GM12878 (cell line): ENCODE results near the gene TMEM178A. TPM values are rescaled to one million over a fixed set of nuclear protein-coding genes. Genes with fewer than 3 reads are reported as not detected.

Experiments used
- ATAC-seq: fragments of 200-7000 bp; cut with Tn5 transposase; 3 replicates; pipeline ENCODE4 v1.9.1; 2020; ENCODE audit warnings: mild to moderate bottlenecking, moderate library complexity
- BruUV-seq: library from RNA; stranded (reverse); fragments of 400-500 nt; replicated peaks from 2 replicates; lab custom pipeline; 2021; lab: Mats Ljungman, UMichigan
- CTCF ChIA-PET: fragments of 300-600 bp; sonication (Branson Sonifier 250); formaldehyde crosslinking; extraction: SDS; loops from one replicate; lab custom pipeline; 2021; ENCODE audit warnings: inconsistent platforms; lab: Yijun Ruan, JAX
- POLR2A ChIA-PET: fragments of 350-600 bp; formaldehyde crosslinking; extraction: SDS; loops from one replicate; lab custom pipeline; 2021; ENCODE audit warnings: inconsistent platforms; lab: Charles Lee
- RAD21 ChIA-PET: fragments of 300-600 bp; sonication (Branson Sonifier 250); formaldehyde crosslinking; loops from one replicate; lab custom pipeline; 2023; ENCODE audit warnings: antibody characterized with exemption; ENCODE audit not compliant: unreplicated experiment; lab: Charles Lee
- SMC1A ChIA-PET: fragments of 300-600 bp; sonication (Branson Sonifier 250); formaldehyde crosslinking; loops from one replicate; lab custom pipeline; 2023; ENCODE audit not compliant: unreplicated experiment, uncharacterized antibody; lab: Charles Lee
- DNase-seq: peaks from one replicate; pipeline ENCODE4 v3.0.0-alpha.2; 2011; ENCODE audit warnings: low read depth, low spot score
- FAIRE-seq: peaks from 3 replicates; lab custom pipeline; 2011; peaks lifted over from hg19 to GRCh38; lab: Jason Lieb, UNC
- H2AFZ ChIP-seq: 2 replicates; pipeline ENCODE4 v1.6.0; 2011; ENCODE audit warnings: low read depth, low read length, control low read depth; ENCODE audit not compliant: control insufficient read depth
- H3K27ac ChIP-seq: 2 replicates; pipeline ENCODE4 v1.5.1; 2011; ENCODE audit warnings: control low read depth; ENCODE audit not compliant: control insufficient read depth, insufficient read depth
- H3K27me3 ChIP-seq, 2 experiments: replicated peaks in 1 of 2; 2 replicates each; pipeline versions ENCODE4 v1.6.0 to v1.6.1; 2011; ENCODE audit warnings: low read length in 1 of 2; ENCODE audit not compliant: control insufficient read depth in 2 of 2, insufficient read depth in 2 of 2
- H3K36me3 ChIP-seq, 2 experiments: 2 replicates each; pipeline ENCODE4 v1.5.1; 2011; ENCODE audit warnings: low read length in 1 of 2; ENCODE audit not compliant: control insufficient read depth in 2 of 2, insufficient read depth in 2 of 2
- H3K4me1 ChIP-seq: 2 replicates; pipeline ENCODE4 v1.6.1; 2011; ENCODE audit warnings: mild to moderate bottlenecking, low read length, moderate library complexity, mixed read lengths; ENCODE audit not compliant: control insufficient read depth, insufficient read depth
- H3K4me2 ChIP-seq: 2 replicates; pipeline ENCODE4 v1.6.0; 2011; ENCODE audit warnings: control low read depth; ENCODE audit not compliant: control insufficient read depth, insufficient read depth
- H3K4me3 ChIP-seq: fragments of 200-600 bp; sonication (generic); 2 replicates; pipeline ENCODE4 v1.5.1; 2016
- H3K79me2 ChIP-seq: 2 replicates; pipeline ENCODE4 v1.6.0; 2011; ENCODE audit warnings: low read length; ENCODE audit not compliant: control insufficient read depth, insufficient read depth
- H3K9ac ChIP-seq: 2 replicates; pipeline ENCODE4 v1.8.0; 2011; ENCODE audit warnings: low read length, control low read depth, mixed read lengths; ENCODE audit not compliant: control insufficient read depth, insufficient read depth
- H3K9me3 ChIP-seq: replicated peaks from 3 replicates; pipeline ENCODE4 v1.5.1; 2011; ENCODE audit warnings: mild to moderate bottlenecking, low read length; ENCODE audit not compliant: control insufficient read depth, insufficient read depth
- H4K20me1 ChIP-seq: 2 replicates; pipeline ENCODE4 v1.6.0; 2011; ENCODE audit not compliant: control insufficient read depth, insufficient read depth
- GABPA ChIP-seq: IDR thresholded peaks from 2 replicates; pipeline ENCODE4 v1.6.1; 2014; ENCODE audit warnings: antibody characterized with exemption, low read depth, mild to moderate bottlenecking, inconsistent platforms
- HDGF ChIP-seq: fragments of 450-650 bp; IDR thresholded peaks from 2 replicates; pipeline ENCODE4 v1.6.1; 2016; ENCODE audit warnings: antibody characterized with exemption
- JUND ChIP-seq: IDR thresholded peaks from 2 replicates; pipeline ENCODE4 v1.6.1; 2012; ENCODE audit warnings: low read depth, mild to moderate bottlenecking, low read length, improper control_type of control experiment, moderate library complexity
- ZNF274 ChIP-seq: IDR thresholded peaks from one replicate; pipeline ENCODE4 v1.8.0; 2011; ENCODE audit not compliant: insufficient read length, insufficient read depth
- WGBS: methylation state at CpG from one replicate; pipeline ENCODE4 v1.1.6; 2016; ENCODE audit warnings: low lambda C conversion rate; ENCODE audit not compliant: insufficient replicate concordance, insufficient coverage; ENCODE audit errors: missing lambda C conversion rate; 5-methylcytosine and 5-hydroxymethylcytosine counted together
- in situ Hi-C: fragments of 300-500 bp; cut with MboI; formaldehyde crosslinking; loops from 9 replicates; pipeline ENCODE4 v1.14.3; 2018; ENCODE audit warnings: mixed read lengths
- intact Hi-C: fragments of 100-400 bp; cut with micrococcal nuclease; formaldehyde crosslinking; loops from one replicate; pipeline ENCODE4 v1.14.2; 2022; ENCODE audit not compliant: unreplicated experiment
- polyA plus RNA-seq, 11 experiments: library from polyadenylated mRNA; depleted of rRNA in 4 of 11; unstranded in 6 of 11; stranded (reverse) in 5 of 11; fragments of >200 nt; fragmentation: Nextera tagmentation in 4 of 11; fragmentation: Illumina TruSeq in 1 of 11; extraction: Ambion mirVana in 4 of 11; extraction: Trizol in 1 of 11; gene quantifications; 1 replicate in 1 of 11; 2 replicates in 10 of 11; pipeline versions ENCODE4 v1.2.1 to v1.2.3, GENCODE V29; 2011 to 2016; ENCODE audit warnings: inconsistent platforms in 2 of 11, missing spikeins in 2 of 11, low read depth in 1 of 11
- total RNA-seq, 4 experiments: library from RNA; depleted of rRNA in 3 of 4; stranded (reverse); fragments of >200 nt in 3 of 4; fragmentation: Illumina TruSeq in 1 of 4; extraction: Trizol in 1 of 4; gene quantifications; 2 replicates each; pipeline versions ENCODE4 v1.2.1 to v1.2.3, GENCODE V29; 2013 to 2021

Gene TMEM178A
- total and polyA plus RNA-seq, 10 of the 15 experiments (the other 5 are each of a cell fraction or from before 2014, with no cell fraction given): not detected

GRCh38 chr2:39667886-39668276, 2.2 kb downstream of the TMEM178A start:
- Histone ChIP-seq H3K4me3 (no peak overlapping the region), H3K4me2 (no peak overlapping the region), H3K79me2 (no peaks in the 10 kb centered on the region), H3K4me1 (no peaks in the 10 kb centered on the region), H2AFZ (no peak overlapping the region), H3K9ac (no peak overlapping the region), H3K9me3 (no peaks in the 10 kb centered on the region), H3K27ac (no peak overlapping the region), H3K36me3 (no peaks in the 10 kb centered on the region), H4K20me1 (no peaks in the 10 kb centered on the region), H3K27me3 (peaks cover 4 to 24% of the 10 kb centered on the region in 2 experiments)
- RAD21 ChIA-PET: no interaction called here
- no TSS peak for BruUV-seq
- CTCF ChIA-PET: no interaction called here
- FAIRE-seq (no peak), DNase-seq (no peak), ATAC-seq (no peak)
- intact Hi-C loops (no loop called here), in situ Hi-C loops (no loop called here)
- SMC1A ChIA-PET: no interaction called here
- no peak for TF ChIP-seq JUND
- TF ChIP-seq, all 136 proteins: peak for 0
- POLR2A ChIA-PET: no interaction called here

- no peak for FAIRE-seq
- Histone ChIP-seq H4K20me1 (no peaks in the 10 kb centered on the region), H3K4me3 (no peak overlapping the region), H3K79me2 (no peaks in the 10 kb centered on the region), H3K27me3 (peaks cover 4 to 24% of the 10 kb centered on the region in 2 experiments), H3K4me1 (no peaks in the 10 kb centered on the region), H3K36me3 (no peaks in the 10 kb centered on the region), H2AFZ (no peak overlapping the region), H3K9me3 (no peaks in the 10 kb centered on the region), H3K9ac (no peak overlapping the region), H3K4me2 (no peak overlapping the region), H3K27ac (no peak overlapping the region)
- no peak for ATAC-seq
- DNase-seq: no peak
- ChIA-PET POLR2A (no interaction called here), CTCF (no interaction called here), RAD21 (no interaction called here), SMC1A (interaction anchor here (0.6 kb wide), 1 partner anchor 56 kb away, joined by 3 read pairs; no protein-coding TSS in a partner anchor)
- TF ChIP-seq GABPA (no peak), HDGF (no peak), ZNF274 (no peak)
- intact Hi-C loops: no loop called here
- WGBS: 94% methylated on average over 1 of the region's 1 CpG
- no TSS peak for BruUV-seq
- in situ Hi-C loops: no loop called here
These were observed 2.9 kb downstream of the TMEM178A start for GRCh38 chr2:39668576-39669080.
